ENCODE results near the gene SLBP.
A peak's percentile ranks its signal among the peaks of the same experiment; 100 is the strongest.

SLBP gene

GRCh38 chr4:1712216-1713002 is at the start of gene SLBP:
TSS of gene SLBP (minus strand) at chr4:1712319. CDS start at chr4:1712188, 131 bp downstream.
- TF ChIP-seq GATA3 (IDR thresholded peaks at IDR 0.05; ENCODE audit: low read depth, low read length) = no peak
- TF ChIP-seq GATA2 (IDR thresholded peaks at IDR 0.05; ENCODE audit: low read depth, low read length) = no peak

GRCh38 chr4:1761130-1761689 is 49.1 kb upstream of the SLBP start:
- TF ChIP-seq GATA2 (IDR thresholded peaks at IDR 0.05; ENCODE audit: low read depth, low read length) (no peak), GATA3 (IDR thresholded peaks at IDR 0.05; ENCODE audit: low read depth, low read length) (no peak)

- TF ChIP-seq GATA2 (IDR thresholded peaks at IDR 0.05; ENCODE audit: low read depth, low read length) = no peak
- TF ChIP-seq GATA3 (IDR thresholded peaks at IDR 0.05; ENCODE audit: low read depth, low read length) = no peak
These were observed 48.5 kb upstream of the SLBP start for GRCh38 chr4:1760521-1761071.

- TF ChIP-seq GATA3 (IDR thresholded peaks at IDR 0.05; ENCODE audit: low read depth, low read length) = no peak
- no peak for TF ChIP-seq GATA2 (IDR thresholded peaks at IDR 0.05; ENCODE audit: low read depth, low read length)
These were observed 47.7 kb upstream of the SLBP start for GRCh38 chr4:1759818-1760223.

GRCh38 chr4:1759170-1759817 is 47.2 kb upstream of the SLBP start:
- TF ChIP-seq GATA3 (IDR thresholded peaks at IDR 0.05; ENCODE audit: low read depth, low read length) (no peak), GATA2 (IDR thresholded peaks at IDR 0.05; ENCODE audit: low read depth, low read length) (no peak)

GRCh38 chr4:1758306-1759121 is 46.4 kb upstream of the SLBP start:
- TF ChIP-seq GATA2 (IDR thresholded peaks at IDR 0.05; ENCODE audit: low read depth, low read length) (no peak), GATA3 (IDR thresholded peaks at IDR 0.05; ENCODE audit: low read depth, low read length) (no peak)

- TF ChIP-seq GATA2 (IDR thresholded peaks at IDR 0.05; ENCODE audit: low read depth, low read length) (no peak), GATA3 (IDR thresholded peaks at IDR 0.05; ENCODE audit: low read depth, low read length) (no peak)
These were observed 45.7 kb upstream of the SLBP start for GRCh38 chr4:1757836-1758235.

GRCh38 chr4:1756893-1757779 is 45.0 kb upstream of the SLBP start:
- TF ChIP-seq GATA3 (IDR thresholded peaks at IDR 0.05; ENCODE audit: low read depth, low read length) (no peak), GATA2 (IDR thresholded peaks at IDR 0.05; ENCODE audit: low read depth, low read length) (no peak)

- TF ChIP-seq GATA3 (IDR thresholded peaks at IDR 0.05; ENCODE audit: low read depth, low read length) (no peak), GATA2 (IDR thresholded peaks at IDR 0.05; ENCODE audit: low read depth, low read length) (no peak)
These were observed 44.0 kb upstream of the SLBP start for GRCh38 chr4:1756079-1756478.

GRCh38 chr4:1755297-1755696 is 43.2 kb upstream of the SLBP start:
- TF ChIP-seq GATA2 (IDR thresholded peaks at IDR 0.05; ENCODE audit: low read depth, low read length) = no peak
- TF ChIP-seq GATA3 (IDR thresholded peaks at IDR 0.05; ENCODE audit: low read depth, low read length) = no peak

- TF ChIP-seq GATA3 (IDR thresholded peaks at IDR 0.05; ENCODE audit: low read depth, low read length) (no peak), GATA2 (IDR thresholded peaks at IDR 0.05; ENCODE audit: low read depth, low read length) (peak; percentile 84)
These were observed 42.2 kb upstream of the SLBP start for GRCh38 chr4:1754336-1754735.

GRCh38 chr4:1753697-1754311 is 41.7 kb upstream of the SLBP start:
- no peak for TF ChIP-seq GATA3 (IDR thresholded peaks at IDR 0.05; ENCODE audit: low read depth, low read length)
- no peak for TF ChIP-seq GATA2 (IDR thresholded peaks at IDR 0.05; ENCODE audit: low read depth, low read length)

Measured in SH-SY5Y (cell line).